PC-3 (cell line): Measurements from ENCODE around the gene CTTN. TPM values are rescaled to one million over a fixed set of nuclear protein-coding genes. Genes with fewer than 3 reads are reported as not detected.
A peak's percentile ranks its signal among the peaks of the same experiment; 100 is the strongest.

Source experiments
- ATAC-seq: fragments of 200-7000 bp; cut with Tn5 transposase; 2 replicates; pipeline ENCODE4 v1.9.1; 2020; ENCODE audit warnings: mild to moderate bottlenecking, moderate library complexity
- BruUV-seq: library from RNA; stranded (reverse); fragments of 400-500 nt; replicated peaks from 2 replicates; lab custom pipeline; 2021; lab: Mats Ljungman, UMichigan
- CTCF ChIA-PET: fragments of 300-600 bp; sonication (Branson Sonifier 250); formaldehyde crosslinking; loops from one replicate; lab custom pipeline; 2022; ENCODE audit warnings: antibody characterized with exemption; lab: Charles Lee
- POLR2A ChIA-PET: fragments of 300-600 bp; sonication (Branson Sonifier 250); formaldehyde crosslinking; loops from one replicate; lab custom pipeline; 2022; ENCODE audit warnings: antibody characterized with exemption; ENCODE audit not compliant: unreplicated experiment; lab: Charles Lee
- DNase-seq: peaks from one replicate; pipeline ENCODE4 v3.0.0-alpha.2; 2015
- H2AFZ ChIP-seq: fragments of 300-600 bp; sonication (generic); 2 replicates; pipeline ENCODE4 v1.6.0; 2016; ENCODE audit warnings: antibody characterized with exemption, low read length
- H3F3A ChIP-seq: fragments of 300-600 bp; sonication (generic); one replicate; pipeline ENCODE4 v1.6.0; 2017; ENCODE audit warnings: antibody characterized with exemption, low read length, control low read depth, mild to moderate bottlenecking; ENCODE audit not compliant: unreplicated experiment
- H3K27ac ChIP-seq: fragments of 300-600 bp; sonication (generic); 2 replicates; pipeline ENCODE4 v1.5.1; 2016; ENCODE audit warnings: mild to moderate bottlenecking, low read length
- H3K27me3 ChIP-seq: fragments of 300-600 bp; sonication (generic); 2 replicates; pipeline ENCODE4 v1.6.1; 2016; ENCODE audit warnings: low read length, mixed read lengths
- H3K36me3 ChIP-seq: fragments of 300-600 bp; sonication (generic); 2 replicates; pipeline ENCODE4 v1.6.1; 2016; ENCODE audit warnings: low read depth, mixed run types, low read length, mixed read lengths
- H3K4me1 ChIP-seq: fragments of 300-600 bp; sonication (generic); 2 replicates; pipeline ENCODE4 v1.5.1; 2016; ENCODE audit warnings: low read length; ENCODE audit not compliant: insufficient read depth
- H3K4me2 ChIP-seq: fragments of 300-600 bp; sonication (generic); 2 replicates; pipeline ENCODE4 v1.6.0; 2016; ENCODE audit warnings: low read length
- H3K4me3 ChIP-seq: fragments of 300-600 bp; sonication (generic); 2 replicates; pipeline ENCODE4 v1.5.1; 2016; ENCODE audit warnings: mild to moderate bottlenecking, low read length, mixed read lengths
- H3K79me2 ChIP-seq: fragments of 300-600 bp; sonication (generic); 2 replicates; pipeline ENCODE4 v1.6.1; 2017; ENCODE audit warnings: low read length, mixed read lengths
- H3K9ac ChIP-seq: fragments of 300-600 bp; sonication (generic); 2 replicates; pipeline ENCODE4 v1.6.0; 2016; ENCODE audit warnings: mild to moderate bottlenecking, low read length
- H3K9me2 ChIP-seq: fragments of 300-600 bp; sonication (generic); replicated peaks from 2 replicates; pipeline ENCODE4 v1.6.1; 2016; ENCODE audit warnings: mixed run types, low read length, mixed read lengths
- H3K9me3 ChIP-seq: fragments of 300-600 bp; sonication (generic); 2 replicates; pipeline ENCODE4 v1.6.1; 2016; ENCODE audit warnings: low read length, mixed read lengths
- H4K20me1 ChIP-seq: fragments of 300-600 bp; sonication (generic); 2 replicates; pipeline ENCODE4 v1.6.1; 2016; ENCODE audit warnings: low read length, mixed read lengths
- EZH2 ChIP-seq: fragments of 300-600 bp; sonication (generic); IDR thresholded peaks from one replicate; pipeline ENCODE4 v1.6.1; 2017; ENCODE audit warnings: antibody characterized with exemption, mild to moderate bottlenecking, low read length; ENCODE audit not compliant: unreplicated experiment
- EZH2phosphoT487 ChIP-seq: fragments of 300-600 bp; sonication (generic); IDR thresholded peaks from 2 replicates; pipeline ENCODE4 v1.6.1; 2018; ENCODE audit warnings: mild to moderate bottlenecking, antibody characterized with exemption, low read length, borderline replicate concordance
- intact Hi-C: fragments of 100-400 bp; cut with micrococcal nuclease; formaldehyde crosslinking; loops from 2 replicates; pipeline ENCODE4 v1.9.0; 2023
- total RNA-seq: library from RNA; depleted of rRNA; stranded (reverse); fragments of >200 nt; gene quantifications from 2 replicates; pipeline ENCODE4 v1.2.3, GENCODE V29; 2014
- TF ChIP-seq, protein P1 (sequence below): fragments of 300-600 bp; sonication (generic); conservative IDR thresholded peaks from 2 replicates; pipeline ENCODE4 v1.5.1; 2017; ENCODE audit warnings: antibody characterized with exemption, low read depth, mild to moderate bottlenecking, low read length

The CTTN gene
- total RNA-seq, 1 experiment from 2014 or later, result 244 TPM

DNA sequence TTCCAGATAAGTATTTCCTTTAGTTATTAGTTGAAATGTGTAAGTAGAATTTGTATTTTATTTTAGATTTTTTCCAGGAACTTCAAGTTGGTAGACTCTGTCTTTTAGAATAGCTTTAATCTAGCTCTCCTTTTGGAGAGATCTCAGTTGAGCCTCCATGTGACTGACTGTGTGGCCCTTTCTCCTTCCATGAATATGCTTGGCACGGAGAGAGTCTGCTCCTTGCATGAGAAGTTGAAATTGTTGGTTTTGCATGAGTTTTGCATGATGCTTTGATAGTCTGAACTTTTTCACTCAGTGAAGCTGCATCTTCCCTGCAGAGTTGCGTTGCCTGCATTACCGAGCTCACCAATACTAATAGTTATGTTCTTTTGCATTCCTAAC lies 32.8 kb upstream of the CTTN start:
- Histone ChIP-seq H3K4me3 (no peak overlapping the region), H3F3A (no peaks in the 10 kb centered on the region), H3K9ac (no peak overlapping the region), H3K9me2 (no peaks in the 10 kb centered on the region), H3K27me3 (no peaks in the 10 kb centered on the region), H2AFZ (no peak overlapping the region), H3K4me2 (no peak overlapping the region), H4K20me1 (no peaks in the 10 kb centered on the region), H3K9me3 (no peaks in the 10 kb centered on the region), H3K79me2 (no peaks in the 10 kb centered on the region), H3K27ac (no peak overlapping the region), H3K36me3 (peaks cover 47% of the 10 kb centered on the region), H3K4me1 (no peaks in the 10 kb centered on the region)
- CTCF ChIA-PET, result no interaction called here
- no TSS peak for BruUV-seq
- POLR2A ChIA-PET, result no interaction called here
- intact Hi-C loops, result no loop called here
- ATAC-seq (no peak), DNase-seq (no peak)
- TF ChIP-seq EZH2phosphoT487, result no peak
- TF ChIP-seq, protein P1, sequence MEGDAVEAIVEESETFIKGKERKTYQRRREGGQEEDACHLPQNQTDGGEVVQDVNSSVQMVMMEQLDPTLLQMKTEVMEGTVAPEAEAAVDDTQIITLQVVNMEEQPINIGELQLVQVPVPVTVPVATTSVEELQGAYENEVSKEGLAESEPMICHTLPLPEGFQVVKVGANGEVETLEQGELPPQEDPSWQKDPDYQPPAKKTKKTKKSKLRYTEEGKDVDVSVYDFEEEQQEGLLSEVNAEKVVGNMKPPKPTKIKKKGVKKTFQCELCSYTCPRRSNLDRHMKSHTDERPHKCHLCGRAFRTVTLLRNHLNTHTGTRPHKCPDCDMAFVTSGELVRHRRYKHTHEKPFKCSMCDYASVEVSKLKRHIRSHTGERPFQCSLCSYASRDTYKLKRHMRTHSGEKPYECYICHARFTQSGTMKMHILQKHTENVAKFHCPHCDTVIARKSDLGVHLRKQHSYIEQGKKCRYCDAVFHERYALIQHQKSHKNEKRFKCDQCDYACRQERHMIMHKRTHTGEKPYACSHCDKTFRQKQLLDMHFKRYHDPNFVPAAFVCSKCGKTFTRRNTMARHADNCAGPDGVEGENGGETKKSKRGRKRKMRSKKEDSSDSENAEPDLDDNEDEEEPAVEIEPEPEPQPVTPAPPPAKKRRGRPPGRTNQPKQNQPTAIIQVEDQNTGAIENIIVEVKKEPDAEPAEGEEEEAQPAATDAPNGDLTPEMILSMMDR, result no peak
- TF ChIP-seq EZH2, result no peak

DNA sequence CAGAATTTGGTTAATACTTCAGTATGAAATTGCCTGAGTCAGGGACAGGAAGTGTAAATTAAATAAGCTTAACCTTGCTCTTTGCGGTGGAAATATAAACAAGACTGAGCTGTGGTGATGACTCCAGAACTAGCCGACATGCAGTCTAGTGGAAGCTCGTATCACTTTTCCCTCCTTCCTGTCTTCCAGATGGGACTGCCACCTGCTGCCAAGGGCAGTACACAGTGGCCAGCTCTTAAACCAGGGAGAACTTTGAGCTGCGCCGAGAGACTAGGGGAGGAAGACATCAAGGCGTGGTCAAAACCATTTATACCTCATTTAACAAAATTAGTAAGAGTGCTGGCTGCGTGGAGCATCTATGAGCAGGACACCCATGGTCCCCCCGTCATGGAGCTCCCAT lies 31.3 kb upstream of the CTTN start:
- ChIA-PET POLR2A (no interaction called here), CTCF (interaction anchor here (0.7 kb wide), 1 partner anchor 15 kb away, joined by 3 read pairs; no protein-coding TSS in a partner anchor)
- Histone ChIP-seq H3K27ac (no peak overlapping the region), H3K4me1 (no peaks in the 10 kb centered on the region), H4K20me1 (no peaks in the 10 kb centered on the region), H3K27me3 (no peaks in the 10 kb centered on the region), H3K9me3 (no peaks in the 10 kb centered on the region), H3K4me3 (no peak overlapping the region), H3F3A (no peaks in the 10 kb centered on the region), H3K36me3 (peaks cover 46% of the 10 kb centered on the region), H3K9ac (no peak overlapping the region), H3K9me2 (no peaks in the 10 kb centered on the region), H3K79me2 (peaks cover 4% of the 10 kb centered on the region; the same call in 1 of the 2 replicates), H2AFZ (no peak overlapping the region), H3K4me2 (no peak overlapping the region)
- BruUV-seq, result no TSS peak
- DNase-seq (no peak), ATAC-seq (peak; percentile 66)
- intact Hi-C loops, result no loop called here
- TF ChIP-seq EZH2 (no peak), EZH2phosphoT487 (no peak)
- TF ChIP-seq, protein P1, result no peak

DNA sequence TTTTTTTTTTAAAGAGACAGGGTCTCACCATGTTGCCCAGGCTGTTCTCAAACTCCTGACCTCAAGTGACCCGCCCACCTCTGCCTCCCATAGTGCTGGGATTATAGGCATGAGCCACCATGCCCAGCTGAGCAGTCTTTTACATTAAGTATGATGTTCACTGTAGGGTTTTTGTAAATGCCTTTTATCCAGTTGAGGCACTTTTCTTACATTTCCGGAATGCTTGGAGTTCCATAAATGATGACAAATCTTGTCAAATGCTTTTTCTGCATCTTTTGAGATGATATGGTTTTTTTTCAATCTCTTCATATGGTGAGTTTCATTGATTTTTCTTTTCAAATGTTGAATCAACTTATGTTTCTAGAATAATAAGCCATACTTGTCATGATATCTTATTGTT lies 29.4 kb upstream of the CTTN start:
- DNase-seq, result no peak
- no peak overlapping the region for H3K4me2 ChIP-seq
- H3K4me1 ChIP-seq, result no peaks in the 10 kb centered on the region
- no peak for ATAC-seq
- H3K9me3 ChIP-seq, result no peaks in the 10 kb centered on the region
- H3K36me3 ChIP-seq, result peaks cover 46% of the 10 kb centered on the region
- H3K27ac ChIP-seq, result no peak overlapping the region
- no peak overlapping the region for H3K4me3 ChIP-seq
- no peaks in the 10 kb centered on the region for H3F3A ChIP-seq
- H4K20me1 ChIP-seq, result no peaks in the 10 kb centered on the region
- H3K9ac ChIP-seq, result no peak overlapping the region
- H3K27me3 ChIP-seq, result no peaks in the 10 kb centered on the region
- CTCF ChIA-PET, result no interaction called here
- POLR2A ChIA-PET, result no interaction called here
- peaks cover 4% of the 10 kb centered on the region; the same call in 1 of the 2 replicates for H3K79me2 ChIP-seq
- intact Hi-C loops, result no loop called here
- TF ChIP-seq EZH2 (no peak), EZH2phosphoT487 (no peak)
- TF ChIP-seq, protein P1, result no peak
- no peak overlapping the region for H2AFZ ChIP-seq
- no TSS peak for BruUV-seq
- H3K9me2 ChIP-seq, result no peaks in the 10 kb centered on the region
